ENCODE measurements around the gene IL6ST.

DNA sequence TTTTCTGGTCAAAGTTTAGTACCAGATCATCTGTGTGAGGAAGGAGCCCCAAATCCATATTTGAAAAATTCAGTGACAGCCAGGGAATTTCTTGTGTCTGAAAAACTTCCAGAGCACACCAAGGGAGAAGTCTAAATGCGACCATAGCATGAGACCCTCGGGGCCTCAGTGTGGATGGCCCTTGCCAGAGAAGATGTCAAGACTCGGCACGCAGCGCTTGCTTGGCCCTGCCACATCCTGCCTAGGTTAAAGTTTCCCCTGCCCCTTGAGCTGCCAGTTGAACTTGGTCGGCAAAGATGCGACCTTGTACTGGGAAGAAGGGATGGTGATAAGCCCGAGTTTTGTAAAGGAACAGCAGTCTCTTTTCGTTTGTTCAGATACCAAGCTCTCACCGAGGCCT, 77.8 kb downstream of the IL6ST start:
- TF ChIP-seq POLR2AphosphoS5 (IDR thresholded peaks at IDR 0.05; ENCODE audit: low read depth, low read length) (no peak), TCF7L2 (IDR thresholded peaks at IDR 0.05; ENCODE audit: low read depth, low read length) (no peak)
- TF ChIP-seq, protein P1, sequence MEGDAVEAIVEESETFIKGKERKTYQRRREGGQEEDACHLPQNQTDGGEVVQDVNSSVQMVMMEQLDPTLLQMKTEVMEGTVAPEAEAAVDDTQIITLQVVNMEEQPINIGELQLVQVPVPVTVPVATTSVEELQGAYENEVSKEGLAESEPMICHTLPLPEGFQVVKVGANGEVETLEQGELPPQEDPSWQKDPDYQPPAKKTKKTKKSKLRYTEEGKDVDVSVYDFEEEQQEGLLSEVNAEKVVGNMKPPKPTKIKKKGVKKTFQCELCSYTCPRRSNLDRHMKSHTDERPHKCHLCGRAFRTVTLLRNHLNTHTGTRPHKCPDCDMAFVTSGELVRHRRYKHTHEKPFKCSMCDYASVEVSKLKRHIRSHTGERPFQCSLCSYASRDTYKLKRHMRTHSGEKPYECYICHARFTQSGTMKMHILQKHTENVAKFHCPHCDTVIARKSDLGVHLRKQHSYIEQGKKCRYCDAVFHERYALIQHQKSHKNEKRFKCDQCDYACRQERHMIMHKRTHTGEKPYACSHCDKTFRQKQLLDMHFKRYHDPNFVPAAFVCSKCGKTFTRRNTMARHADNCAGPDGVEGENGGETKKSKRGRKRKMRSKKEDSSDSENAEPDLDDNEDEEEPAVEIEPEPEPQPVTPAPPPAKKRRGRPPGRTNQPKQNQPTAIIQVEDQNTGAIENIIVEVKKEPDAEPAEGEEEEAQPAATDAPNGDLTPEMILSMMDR (IDR thresholded peaks at IDR 0.05): no peak
- TF ChIP-seq, protein P2, sequence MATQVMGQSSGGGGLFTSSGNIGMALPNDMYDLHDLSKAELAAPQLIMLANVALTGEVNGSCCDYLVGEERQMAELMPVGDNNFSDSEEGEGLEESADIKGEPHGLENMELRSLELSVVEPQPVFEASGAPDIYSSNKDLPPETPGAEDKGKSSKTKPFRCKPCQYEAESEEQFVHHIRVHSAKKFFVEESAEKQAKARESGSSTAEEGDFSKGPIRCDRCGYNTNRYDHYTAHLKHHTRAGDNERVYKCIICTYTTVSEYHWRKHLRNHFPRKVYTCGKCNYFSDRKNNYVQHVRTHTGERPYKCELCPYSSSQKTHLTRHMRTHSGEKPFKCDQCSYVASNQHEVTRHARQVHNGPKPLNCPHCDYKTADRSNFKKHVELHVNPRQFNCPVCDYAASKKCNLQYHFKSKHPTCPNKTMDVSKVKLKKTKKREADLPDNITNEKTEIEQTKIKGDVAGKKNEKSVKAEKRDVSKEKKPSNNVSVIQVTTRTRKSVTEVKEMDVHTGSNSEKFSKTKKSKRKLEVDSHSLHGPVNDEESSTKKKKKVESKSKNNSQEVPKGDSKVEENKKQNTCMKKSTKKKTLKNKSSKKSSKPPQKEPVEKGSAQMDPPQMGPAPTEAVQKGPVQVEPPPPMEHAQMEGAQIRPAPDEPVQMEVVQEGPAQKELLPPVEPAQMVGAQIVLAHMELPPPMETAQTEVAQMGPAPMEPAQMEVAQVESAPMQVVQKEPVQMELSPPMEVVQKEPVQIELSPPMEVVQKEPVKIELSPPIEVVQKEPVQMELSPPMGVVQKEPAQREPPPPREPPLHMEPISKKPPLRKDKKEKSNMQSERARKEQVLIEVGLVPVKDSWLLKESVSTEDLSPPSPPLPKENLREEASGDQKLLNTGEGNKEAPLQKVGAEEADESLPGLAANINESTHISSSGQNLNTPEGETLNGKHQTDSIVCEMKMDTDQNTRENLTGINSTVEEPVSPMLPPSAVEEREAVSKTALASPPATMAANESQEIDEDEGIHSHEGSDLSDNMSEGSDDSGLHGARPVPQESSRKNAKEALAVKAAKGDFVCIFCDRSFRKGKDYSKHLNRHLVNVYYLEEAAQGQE (IDR thresholded peaks at IDR 0.05; ENCODE audit: insufficient read depth in 1 of 2, low read depth in 2 of 2, low read length in 1 of 2): no peak

All from Panc1 (cell line).